Stomach (tissue), 4 donors: ENCODE results near the gene PTPRE.

ENCODE experiments used
- CTCF ChIP-seq, 7 experiments: fragments of 450-650 bp in 4 of 7; fragments of 200-600 bp in 3 of 7; sonication (generic) in 3 of 7; IDR thresholded peaks; one replicate each; pipeline ENCODE4 v1.5.1; 2016 to 2019; ENCODE audit warnings: antibody characterized with exemption in 7 of 7, control low read depth in 2 of 7, mild to moderate bottlenecking in 1 of 7
- POLR2A ChIP-seq, 4 donors: fragments of 450-650 bp; IDR thresholded peaks; one replicate each; pipeline ENCODE4 v1.6.1; 2016; ENCODE audit warnings: antibody characterized with exemption in 4 of 4, control low read depth in 2 of 4, mild to moderate bottlenecking in 1 of 4, moderate library complexity in 1 of 4

- no peak for TF ChIP-seq CTCF (IDR thresholded peaks at IDR 0.05)
- no peak for TF ChIP-seq POLR2A (IDR thresholded peaks at IDR 0.05)
These were observed 160.0 kb downstream of the PTPRE start for GRCh38 chr10:128066870-128067382.
